ENCODE results near the gene TLE6. TPM values are rescaled to one million over a fixed set of nuclear protein-coding genes. Genes with fewer than 3 reads are reported as not detected.

Gene TLE6
- total RNA-seq, 1 donor from 2014 or later: not detected

DNA sequence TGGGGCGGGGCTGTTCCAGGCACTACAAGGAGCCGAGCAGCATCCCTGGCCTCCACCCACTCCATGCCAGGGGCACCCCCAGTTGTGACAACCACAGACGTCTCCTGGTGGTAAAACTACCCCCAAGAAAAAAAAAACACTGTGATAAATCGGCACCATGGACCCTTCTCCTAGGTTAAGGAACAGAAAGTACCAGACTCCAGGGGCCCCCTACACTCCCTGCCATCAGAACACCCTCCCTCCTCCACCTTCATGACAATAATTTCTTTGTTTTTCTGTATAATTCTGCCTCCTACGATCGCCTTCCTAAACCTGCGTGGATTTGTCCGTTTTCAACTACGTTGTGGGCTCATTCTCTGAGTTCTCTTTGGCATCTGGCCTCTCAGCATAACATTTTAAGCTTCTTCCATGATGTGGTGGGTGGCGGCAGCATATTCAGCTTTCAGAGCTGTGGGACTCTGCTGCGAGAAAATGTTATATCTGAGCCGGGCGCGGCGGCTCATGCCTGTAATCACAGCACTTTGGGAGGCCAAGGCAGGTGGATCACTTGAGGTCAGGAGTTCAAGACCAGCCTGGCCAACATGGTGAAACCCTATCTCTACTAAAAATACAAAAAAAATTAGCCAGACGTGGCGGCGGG, 43.1 kb downstream of the TLE6 start:
- no peak overlapping the region for H3K4me3 ChIP-seq (ENCODE audit: low read depth, low read length)
- H3K27me3 ChIP-seq (ENCODE audit: control insufficient read depth, insufficient read depth, low read length): no peaks in the 10 kb centered on the region
- TF ChIP-seq, protein P1, sequence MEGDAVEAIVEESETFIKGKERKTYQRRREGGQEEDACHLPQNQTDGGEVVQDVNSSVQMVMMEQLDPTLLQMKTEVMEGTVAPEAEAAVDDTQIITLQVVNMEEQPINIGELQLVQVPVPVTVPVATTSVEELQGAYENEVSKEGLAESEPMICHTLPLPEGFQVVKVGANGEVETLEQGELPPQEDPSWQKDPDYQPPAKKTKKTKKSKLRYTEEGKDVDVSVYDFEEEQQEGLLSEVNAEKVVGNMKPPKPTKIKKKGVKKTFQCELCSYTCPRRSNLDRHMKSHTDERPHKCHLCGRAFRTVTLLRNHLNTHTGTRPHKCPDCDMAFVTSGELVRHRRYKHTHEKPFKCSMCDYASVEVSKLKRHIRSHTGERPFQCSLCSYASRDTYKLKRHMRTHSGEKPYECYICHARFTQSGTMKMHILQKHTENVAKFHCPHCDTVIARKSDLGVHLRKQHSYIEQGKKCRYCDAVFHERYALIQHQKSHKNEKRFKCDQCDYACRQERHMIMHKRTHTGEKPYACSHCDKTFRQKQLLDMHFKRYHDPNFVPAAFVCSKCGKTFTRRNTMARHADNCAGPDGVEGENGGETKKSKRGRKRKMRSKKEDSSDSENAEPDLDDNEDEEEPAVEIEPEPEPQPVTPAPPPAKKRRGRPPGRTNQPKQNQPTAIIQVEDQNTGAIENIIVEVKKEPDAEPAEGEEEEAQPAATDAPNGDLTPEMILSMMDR (IDR thresholded peaks at IDR 0.05; ENCODE audit: insufficient read depth, low read length, severe bottlenecking): no peak
- DNase-seq (ENCODE audit: low read depth) (no peak), FAIRE-seq (no peak)
- H3K36me3 ChIP-seq (ENCODE audit: control insufficient read depth, insufficient read depth, low read length): no peaks in the 10 kb centered on the region

DNA sequence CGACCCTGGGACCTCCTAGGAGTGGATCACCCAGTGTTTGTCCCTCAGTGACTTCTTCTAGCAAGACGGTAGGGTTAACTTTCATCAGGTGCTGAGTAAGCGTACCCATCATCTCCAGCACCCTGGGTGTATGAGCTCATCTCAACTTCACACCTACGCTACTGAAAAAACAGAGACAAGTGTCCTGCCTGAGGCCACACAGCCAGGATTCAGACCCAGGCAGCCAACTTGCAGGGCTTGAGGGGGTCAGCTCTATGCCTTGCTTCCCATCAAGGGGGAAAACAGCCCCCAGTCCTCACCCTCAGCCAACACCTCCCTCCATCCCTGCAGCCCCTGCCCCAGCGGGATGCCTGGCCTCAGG, 47.1 kb downstream of the TLE6 start:
- H3K27me3 ChIP-seq (ENCODE audit: control insufficient read depth, insufficient read depth, low read length): peaks cover 6% of the 10 kb centered on the region
- TF ChIP-seq, protein P1 (IDR thresholded peaks at IDR 0.05; ENCODE audit: insufficient read depth, low read length, severe bottlenecking): no peak
- H3K36me3 ChIP-seq (ENCODE audit: control insufficient read depth, insufficient read depth, low read length): no peaks in the 10 kb centered on the region
- no peak overlapping the region for H3K4me3 ChIP-seq (ENCODE audit: low read depth, low read length)
- DNase-seq (ENCODE audit: low read depth): peak; percentile 8
- no peak for FAIRE-seq

DNA sequence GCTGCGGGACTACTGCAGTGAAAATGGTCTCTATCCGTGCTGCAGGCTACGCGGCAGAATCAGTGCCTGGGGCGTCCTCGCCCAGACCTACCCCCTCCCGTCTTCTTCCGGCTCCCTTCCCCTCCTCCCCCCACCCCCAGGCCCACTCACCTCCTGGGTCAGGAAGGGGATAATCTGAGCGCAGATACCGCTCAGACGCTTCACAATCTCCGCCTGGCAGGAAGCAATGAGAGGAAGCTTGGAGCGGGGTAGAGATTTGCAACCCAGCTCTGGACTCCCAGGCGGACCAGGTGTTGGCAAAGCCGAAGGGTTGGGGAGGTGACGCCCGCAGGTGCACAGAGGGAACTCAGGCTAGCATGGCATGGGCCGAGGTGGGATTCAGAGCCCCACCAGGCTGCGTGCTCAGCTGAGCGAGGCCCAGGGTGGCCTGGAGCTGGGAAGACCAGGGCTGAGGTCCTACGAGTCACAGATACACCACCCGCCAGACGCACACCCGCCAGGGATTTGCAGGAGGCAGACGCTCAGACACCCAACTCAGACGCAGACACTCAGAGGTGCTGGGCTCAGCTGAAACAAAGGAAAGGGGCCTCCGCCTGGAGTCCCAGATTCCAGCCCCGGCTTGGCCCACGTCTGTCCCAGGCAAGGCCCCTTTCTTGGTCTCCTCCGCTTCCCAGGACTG, 47.6 kb downstream of the TLE6 start:
- no peak for DNase-seq (ENCODE audit: low read depth)
- H3K27me3 ChIP-seq (ENCODE audit: control insufficient read depth, insufficient read depth, low read length): peaks cover 9% of the 10 kb centered on the region
- no peak overlapping the region for H3K4me3 ChIP-seq (ENCODE audit: low read depth, low read length)
- H3K36me3 ChIP-seq (ENCODE audit: control insufficient read depth, insufficient read depth, low read length): no peaks in the 10 kb centered on the region
- TF ChIP-seq, protein P1 (IDR thresholded peaks at IDR 0.05; ENCODE audit: insufficient read depth, low read length, severe bottlenecking): no peak
- FAIRE-seq: no peak

DNA sequence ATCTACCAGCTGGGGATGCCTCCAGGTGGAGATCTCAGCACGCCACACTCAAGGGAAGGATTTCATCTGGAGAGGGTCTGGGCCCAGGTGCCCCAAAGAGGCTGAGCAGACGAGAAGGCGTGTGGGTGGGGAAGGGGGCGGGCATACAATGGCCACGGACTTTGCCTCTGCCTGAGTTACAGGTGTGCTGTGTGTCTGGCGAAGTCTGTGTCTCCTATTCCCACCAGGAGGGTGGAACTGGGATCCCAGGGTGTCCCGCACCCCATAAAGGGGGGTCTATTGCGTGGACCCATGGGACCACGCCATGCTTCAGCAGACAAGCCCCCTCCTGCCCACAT, 48.2 kb downstream of the TLE6 start:
- H3K27me3 ChIP-seq (ENCODE audit: control insufficient read depth, insufficient read depth, low read length): peaks cover 11% of the 10 kb centered on the region
- TF ChIP-seq, protein P1 (IDR thresholded peaks at IDR 0.05; ENCODE audit: insufficient read depth, low read length, severe bottlenecking): no peak
- H3K36me3 ChIP-seq (ENCODE audit: control insufficient read depth, insufficient read depth, low read length): no peaks in the 10 kb centered on the region
- DNase-seq (ENCODE audit: low read depth): no peak
- FAIRE-seq: no peak
- H3K4me3 ChIP-seq (ENCODE audit: low read depth, low read length): no peak overlapping the region

DNA sequence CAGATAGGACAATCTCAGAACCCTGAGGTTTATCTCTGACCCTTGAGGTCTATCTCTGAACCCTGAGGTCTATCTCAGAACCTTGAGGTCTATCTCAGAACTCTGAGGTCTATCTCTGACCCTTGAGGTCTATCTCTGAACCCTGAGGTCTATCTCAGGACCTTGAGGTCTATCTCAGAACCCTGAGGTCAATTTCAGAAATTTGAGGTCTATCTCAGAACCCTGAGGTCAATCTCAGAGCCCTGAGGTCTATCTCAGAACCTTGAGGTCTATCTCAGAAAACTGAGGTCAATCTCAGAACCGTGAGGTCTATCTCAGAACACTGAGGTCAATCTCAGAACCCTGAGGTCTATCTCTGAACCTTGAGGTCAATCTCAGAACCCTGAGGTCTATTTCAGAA, 49.4 kb downstream of the TLE6 start:
- TF ChIP-seq, protein P1 (IDR thresholded peaks at IDR 0.05; ENCODE audit: insufficient read depth, low read length, severe bottlenecking): no peak
- no peak for DNase-seq (ENCODE audit: low read depth)
- FAIRE-seq: no peak
- Histone ChIP-seq H3K36me3 (ENCODE audit: control insufficient read depth, insufficient read depth, low read length) (no peaks in the 10 kb centered on the region), H3K4me3 (ENCODE audit: low read depth, low read length) (no peak overlapping the region), H3K27me3 (ENCODE audit: control insufficient read depth, insufficient read depth, low read length) (peaks cover 11% of the 10 kb centered on the region)

DNA sequence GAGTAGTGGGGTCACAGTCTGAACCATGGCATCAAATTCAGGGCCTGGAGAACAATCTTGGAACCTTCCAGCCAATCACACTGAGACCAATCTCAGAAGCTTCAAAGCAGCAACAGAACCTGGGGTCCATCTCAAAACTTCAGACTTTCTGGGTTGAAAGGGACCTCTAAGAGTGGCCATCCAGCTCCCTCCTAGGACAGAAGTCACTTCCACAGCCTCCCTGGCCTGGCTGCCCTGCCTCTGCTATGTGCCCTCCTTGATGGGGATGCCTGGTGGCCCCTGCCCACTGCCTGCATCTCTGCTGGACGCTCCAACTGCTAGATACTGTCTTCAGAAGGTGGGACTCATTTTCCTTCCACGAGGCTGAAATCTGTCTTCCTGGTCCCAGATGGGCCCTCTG, 49.9 kb downstream of the TLE6 start:
- TF ChIP-seq, protein P1 (IDR thresholded peaks at IDR 0.05; ENCODE audit: insufficient read depth, low read length, severe bottlenecking): no peak
- no peak overlapping the region for H3K4me3 ChIP-seq (ENCODE audit: low read depth, low read length)
- no peaks in the 10 kb centered on the region for H3K36me3 ChIP-seq (ENCODE audit: control insufficient read depth, insufficient read depth, low read length)
- DNase-seq (ENCODE audit: low read depth) (no peak), FAIRE-seq (peak; percentile 55)
- H3K27me3 ChIP-seq (ENCODE audit: control insufficient read depth, insufficient read depth, low read length): peaks cover 11% of the 10 kb centered on the region

Measured in bronchial epithelial cell (primary cell).